ENCODE measurements around the gene BRF1.
"Not testable (repeated sequence)": the region's sequence is repeated elsewhere in the genome, so short reads cannot be mapped to it uniquely, and the experiment has no call there.

BRF1 gene

DNA sequence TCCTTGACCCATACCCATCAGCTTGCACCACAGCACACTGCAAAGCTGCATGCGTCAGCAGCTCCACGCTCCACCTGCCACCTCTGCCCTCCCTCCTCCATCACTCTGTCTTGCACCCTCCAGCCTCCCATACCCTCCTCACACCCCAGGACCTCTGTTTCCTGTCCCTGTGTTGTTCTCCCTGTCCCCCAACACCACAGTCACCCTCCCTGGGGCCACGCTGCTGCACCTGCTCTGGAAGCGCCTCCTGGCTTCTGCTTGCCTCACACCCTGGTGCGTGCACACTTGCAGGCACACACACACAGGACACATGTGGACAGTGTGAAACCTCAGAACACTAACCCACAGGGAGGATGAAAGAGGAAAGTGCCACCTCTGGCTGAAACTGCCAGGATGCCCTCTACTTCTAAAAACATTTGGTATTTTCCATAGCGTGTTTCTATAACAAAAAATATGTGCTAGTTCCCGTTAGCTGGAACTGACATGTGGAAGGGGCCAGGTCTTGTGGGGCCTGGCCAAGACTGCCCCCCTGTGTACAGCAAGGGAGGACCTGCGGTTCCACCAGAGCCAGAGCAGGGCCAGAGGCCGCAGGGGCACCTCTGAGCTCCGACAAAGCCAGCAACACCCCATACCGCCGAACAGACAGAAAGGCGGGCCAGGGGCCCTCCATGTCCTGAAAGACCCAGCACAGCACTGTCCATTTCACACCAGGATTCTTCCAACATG, 10.0 kb downstream of the BRF1 start:
- no peak for DNase-seq (ENCODE audit: low read depth in 2 of 2)

DNA sequence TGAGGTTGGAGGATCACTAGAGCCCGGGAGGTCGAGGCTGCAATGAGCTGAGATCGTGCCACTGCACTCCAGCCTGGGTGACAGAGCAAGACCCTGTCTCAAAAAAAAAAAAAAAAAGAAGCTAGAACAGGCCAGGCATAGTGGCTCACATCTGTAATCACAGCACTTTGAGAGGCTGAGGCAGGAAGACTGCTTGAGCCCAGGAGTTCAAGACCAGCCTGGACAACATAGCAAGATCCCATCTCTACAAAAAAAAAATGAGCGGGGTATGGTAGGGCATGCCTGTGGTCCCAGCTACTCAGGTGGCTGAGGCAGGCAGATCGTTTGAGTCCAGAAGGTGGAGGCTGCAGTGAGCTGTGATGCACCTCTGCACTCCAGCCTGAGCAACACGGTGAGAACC, 11.9 kb downstream of the BRF1 start:
- DNase-seq (ENCODE audit: low read depth in 2 of 2) = not testable (repeated sequence)

DNA sequence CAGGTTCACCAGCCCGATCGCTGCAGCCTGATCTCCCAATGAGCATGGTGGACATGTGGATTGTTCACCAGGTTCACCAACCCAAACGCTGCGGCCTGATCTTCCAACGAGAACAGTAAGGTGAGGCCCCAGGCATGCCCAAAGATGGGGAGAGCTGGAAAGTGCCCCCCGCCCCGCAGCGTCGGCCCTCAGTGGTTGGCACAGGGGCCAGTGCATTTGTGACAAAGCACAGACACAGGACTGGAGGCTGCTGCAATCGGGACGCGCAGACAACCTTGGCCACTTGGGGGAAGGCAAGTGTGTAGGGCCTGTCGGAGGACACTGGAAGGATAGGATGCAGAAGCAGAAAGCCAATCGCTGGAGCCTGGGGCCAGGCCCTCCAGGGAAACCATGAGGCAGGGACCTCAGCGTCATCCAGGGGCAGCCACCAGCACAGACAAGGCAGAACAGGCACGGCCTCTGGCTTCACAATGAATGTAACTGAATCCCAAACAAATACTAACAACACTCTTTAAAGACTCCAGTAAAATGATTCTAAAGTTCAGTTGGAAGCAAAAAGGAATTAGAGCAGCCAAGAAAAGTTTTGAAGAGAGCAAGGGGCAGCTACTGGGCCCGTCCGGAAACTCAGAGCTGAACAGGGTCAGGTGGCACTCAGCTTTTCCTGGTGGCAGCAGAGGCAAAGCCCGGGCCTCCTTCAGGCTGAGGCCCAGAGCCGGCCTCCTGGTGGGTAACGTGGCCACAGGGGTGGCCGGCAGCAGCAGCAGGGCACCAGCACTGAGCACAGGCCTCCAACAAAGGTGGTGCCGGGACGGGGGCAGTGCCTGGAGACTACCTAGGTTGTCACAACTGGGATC, 13.3 kb downstream of the BRF1 start:
- no peak for DNase-seq (ENCODE audit: low read depth in 2 of 2)

DNA sequence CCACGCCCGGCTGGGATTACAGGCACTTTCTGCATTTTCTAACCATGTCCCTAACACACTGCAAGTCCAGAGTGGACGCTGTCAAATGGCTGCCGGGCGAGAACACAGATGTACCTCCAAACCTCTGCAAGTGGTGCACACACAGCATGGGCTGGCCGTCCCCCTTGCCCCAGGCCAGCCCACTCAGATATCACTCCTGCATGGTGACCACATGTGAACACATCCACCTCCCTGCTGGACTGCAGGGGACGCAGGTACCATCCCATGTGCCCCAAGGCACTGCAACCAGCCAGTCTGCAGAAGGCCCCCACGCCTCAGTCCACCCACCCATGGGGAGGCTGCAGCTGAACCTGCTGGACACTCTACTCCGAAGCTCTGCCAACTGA, 14.0 kb downstream of the BRF1 start:
- no peak for DNase-seq (ENCODE audit: low read depth in 2 of 2)

DNA sequence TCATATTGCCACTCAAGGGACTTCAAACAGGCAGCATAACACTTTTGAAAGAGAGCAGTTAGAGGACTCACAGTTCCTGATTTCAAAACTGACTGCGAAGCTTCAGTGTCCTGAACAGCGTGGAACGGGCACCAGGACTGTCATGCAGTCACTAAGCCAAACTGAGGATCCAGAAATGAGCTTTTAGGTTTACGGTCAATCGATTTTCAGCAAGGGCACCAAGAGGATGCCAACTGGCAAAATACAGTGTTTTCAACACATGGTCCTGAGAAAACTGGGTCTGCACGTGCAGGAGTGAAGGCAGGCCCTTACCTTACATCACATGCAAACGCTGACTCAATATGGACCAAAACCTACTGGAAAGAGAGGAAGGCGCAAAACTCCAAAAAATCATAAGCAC, 15.6 kb downstream of the BRF1 start:
- DNase-seq (ENCODE audit: low read depth in 2 of 2) = no peak

DNA sequence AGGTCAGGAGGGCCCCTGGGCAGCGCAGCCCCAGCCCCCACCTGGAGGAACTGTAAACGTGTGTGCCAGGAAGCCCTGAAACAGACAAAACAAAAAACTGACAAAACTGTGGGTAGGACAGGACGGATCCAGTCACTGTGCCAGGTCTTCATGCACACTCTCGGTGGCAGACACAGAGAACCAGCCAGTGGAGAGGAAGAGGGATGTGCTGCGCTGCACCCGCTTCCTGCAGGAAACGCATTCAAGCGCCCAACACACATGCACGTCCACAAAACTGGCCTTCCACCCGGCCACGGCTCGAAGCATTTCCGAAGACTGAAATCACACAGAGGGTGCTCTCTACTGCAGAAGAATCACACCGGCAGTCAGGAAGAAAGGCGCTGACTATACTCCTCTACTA, 16.9 kb downstream of the BRF1 start:
- DNase-seq (ENCODE audit: low read depth in 2 of 2) = no peak

DNA sequence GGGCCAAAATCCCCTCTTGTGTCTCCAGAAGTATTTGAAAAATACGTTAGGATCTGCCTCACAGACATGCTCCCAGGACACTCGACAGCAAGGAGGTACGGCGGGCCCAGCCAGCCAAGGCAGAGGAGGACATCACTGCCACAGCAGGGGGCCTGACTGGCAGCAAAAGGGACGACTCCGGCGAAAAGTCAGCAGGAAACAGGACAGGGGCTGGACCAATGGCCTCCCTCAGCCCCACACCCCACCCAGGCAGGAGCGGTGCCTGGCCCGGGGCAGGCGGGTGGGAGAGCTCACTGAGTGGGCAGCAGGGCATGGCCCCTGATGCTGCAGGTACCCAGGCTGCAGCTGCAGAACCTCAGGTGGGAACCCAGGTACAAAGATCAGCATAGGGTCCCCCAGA, 17.8 kb downstream of the BRF1 start:
- no peak for DNase-seq (ENCODE audit: low read depth in 2 of 2)

DNA sequence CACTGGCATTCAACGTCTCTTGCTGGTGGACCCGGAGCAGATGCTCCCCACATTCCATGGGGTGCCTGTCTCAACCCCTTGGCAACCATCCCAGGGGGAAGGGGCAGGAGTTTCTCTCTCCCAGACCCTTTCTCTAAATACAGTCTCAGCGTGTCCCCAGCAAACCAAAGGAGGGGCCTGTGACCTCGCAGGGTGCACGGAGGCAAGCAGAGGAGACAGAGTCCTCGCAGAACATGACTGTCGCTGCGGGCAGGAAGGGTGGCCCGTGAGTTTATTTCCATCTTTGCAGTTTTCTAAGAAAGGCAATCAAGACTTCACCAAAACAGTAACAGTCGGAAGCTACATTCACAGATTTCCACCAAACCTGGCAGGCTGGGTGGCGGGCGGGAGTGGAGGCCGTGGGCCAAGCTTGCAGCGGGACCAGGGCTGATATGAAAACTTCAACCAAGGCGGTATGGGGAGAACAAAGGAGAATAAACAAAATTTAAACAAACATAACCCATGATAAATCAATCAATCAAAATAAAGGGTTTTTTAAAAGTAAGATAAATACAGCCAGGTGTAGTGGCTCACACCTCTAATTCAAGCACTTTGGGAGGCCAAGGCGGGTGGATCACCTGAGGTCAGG, 18.6 kb downstream of the BRF1 start:
- no peak for DNase-seq (ENCODE audit: low read depth in 2 of 2)

DNA sequence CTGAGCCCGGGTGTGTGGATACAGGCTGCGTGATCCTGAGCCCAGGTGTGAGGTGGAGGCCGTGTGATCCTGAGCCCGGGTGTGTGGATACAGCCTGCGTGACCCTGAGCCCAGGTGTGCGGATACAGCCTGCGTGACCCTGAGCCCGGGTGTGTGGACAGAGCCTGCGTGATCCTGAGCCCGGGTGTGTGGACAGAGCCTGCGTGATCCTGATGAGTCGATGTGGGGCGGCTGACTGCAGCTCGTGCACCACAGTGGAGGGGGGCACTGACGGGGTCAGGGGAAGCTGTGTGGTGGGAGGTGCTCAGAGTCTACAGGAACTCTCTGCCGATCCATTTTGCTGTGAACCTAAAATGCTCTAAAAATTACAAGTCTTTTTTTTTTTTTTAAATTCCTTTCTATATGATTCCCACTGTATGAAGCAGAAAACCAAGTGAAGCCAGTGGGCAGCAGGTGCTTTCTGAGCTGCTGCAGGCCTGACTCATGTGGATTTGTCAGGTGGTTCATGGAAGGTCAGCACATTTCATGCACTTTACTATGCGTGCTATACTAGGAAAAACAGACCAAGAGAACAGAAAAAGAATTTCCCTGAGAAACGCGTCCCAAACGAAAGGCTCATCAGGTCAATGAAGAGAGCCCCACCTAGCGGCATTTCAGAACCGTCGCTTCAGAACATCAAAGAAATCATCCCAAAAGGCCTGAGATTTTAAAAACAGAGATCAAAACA, 19.3 kb downstream of the BRF1 start:
- peak; percentile 27 to 30 for DNase-seq (ENCODE audit: low read depth in 2 of 2)

DNA sequence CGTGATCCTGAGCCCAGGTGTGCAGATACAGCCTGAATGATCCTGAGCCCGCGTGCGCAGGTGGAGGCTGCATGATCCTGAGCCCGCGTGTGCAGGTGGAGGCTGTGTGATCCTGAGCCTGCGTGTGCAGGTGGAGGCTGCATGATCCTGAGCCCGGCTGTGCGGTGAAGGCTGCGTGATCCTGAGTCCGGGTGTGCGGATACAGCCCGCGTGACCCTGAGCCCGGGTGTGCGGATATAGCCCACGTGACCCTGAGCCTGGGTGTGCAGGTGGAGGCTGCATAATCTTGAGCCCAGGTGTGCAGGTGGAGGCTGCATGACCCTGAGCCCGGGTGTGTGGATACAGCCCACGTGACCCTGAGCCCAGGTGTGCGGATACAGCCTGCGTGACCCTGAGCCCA, 20.3 kb downstream of the BRF1 start:
- no peak for DNase-seq (ENCODE audit: low read depth in 2 of 2)

DNA sequence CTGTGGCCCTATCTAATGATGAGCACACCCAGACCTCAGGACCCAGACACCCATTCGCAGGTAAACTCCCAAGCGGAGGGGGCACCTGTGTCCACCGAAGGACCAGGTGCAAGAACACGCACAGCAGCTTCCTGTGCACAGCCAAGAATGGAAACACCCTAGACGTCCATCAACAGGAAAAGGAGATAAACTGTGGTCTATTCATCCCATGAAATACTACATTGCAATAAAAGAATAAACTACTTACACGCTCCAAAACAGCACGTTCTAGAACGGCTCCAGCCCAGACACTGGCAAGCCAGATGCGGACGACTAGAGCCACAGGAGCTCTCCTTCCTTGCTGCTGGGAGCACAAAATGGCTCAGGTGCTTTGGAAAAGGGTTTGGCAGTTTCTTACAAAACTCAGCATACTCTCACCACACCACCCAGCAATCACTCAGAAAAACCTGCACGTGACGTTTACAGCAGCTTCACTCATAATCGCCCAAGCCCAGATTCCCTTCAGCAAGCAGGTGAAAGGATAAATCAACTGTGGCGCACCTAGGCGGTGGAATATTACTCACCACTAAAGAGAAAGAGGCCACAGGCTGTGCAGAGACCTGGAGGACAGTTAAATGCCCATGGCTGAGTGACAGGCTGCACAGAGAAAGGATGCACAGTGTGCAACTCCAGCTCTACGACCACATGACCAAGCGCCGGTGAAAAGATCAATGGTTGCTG, 21.0 kb downstream of the BRF1 start:
- no peak for DNase-seq (ENCODE audit: low read depth in 2 of 2)

DNA sequence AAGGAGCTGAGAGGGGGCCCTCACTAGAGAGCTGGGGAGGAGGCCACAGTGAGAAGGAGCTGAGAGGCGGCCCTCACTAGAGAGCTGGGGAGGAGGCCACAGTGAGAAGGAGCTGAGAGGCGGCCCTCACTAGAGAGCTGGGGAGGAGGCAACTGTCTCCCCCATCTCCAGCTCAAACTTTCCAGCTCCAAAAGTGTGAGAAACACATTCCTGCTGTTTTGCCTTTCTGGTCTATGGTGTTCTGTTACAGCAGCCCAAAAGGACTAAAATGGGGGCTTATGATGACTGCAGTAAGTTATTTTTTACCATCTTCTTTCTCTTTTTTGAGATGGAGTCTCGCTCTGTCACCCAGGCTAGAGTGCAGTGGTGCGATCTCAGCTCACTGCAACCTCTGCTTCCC, 23.4 kb downstream of the BRF1 start:
- not testable (repeated sequence) for DNase-seq (ENCODE audit: low read depth in 2 of 2)

DNA sequence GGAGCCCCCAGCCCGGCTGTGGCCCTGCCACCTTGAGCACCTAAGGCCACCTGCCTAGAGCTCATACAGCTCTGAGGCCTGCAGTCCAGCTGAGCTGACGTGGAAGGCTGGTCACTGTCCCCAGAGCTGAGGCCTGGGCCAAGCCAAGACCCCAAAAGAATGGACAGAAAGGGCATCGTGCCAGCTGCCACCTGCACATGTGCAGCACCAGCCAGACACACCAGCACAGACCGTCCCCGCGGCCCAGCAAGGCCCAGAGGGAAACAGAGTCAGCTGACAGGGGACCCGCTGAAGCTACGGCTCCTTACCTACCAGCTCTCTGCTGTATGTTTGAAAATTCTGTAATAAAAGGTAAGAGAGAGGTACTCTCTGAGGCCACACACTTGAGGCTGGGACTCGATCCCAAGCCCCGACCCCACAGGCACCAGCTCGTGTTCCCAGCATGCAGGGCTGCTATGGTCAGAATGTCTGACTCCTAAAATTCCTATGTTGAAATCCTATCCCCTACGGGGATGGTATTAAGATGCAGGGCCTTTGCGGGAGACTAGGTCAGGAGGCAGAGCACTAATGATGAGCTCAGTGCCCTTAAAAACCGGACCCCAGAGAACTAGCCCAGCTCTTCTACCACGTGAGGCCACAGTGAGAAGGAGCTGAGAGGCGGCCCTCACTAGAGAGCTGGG, 25.4 kb downstream of the BRF1 start:
- DNase-seq (ENCODE audit: low read depth in 2 of 2) = peak; percentile 29 to 30

DNA sequence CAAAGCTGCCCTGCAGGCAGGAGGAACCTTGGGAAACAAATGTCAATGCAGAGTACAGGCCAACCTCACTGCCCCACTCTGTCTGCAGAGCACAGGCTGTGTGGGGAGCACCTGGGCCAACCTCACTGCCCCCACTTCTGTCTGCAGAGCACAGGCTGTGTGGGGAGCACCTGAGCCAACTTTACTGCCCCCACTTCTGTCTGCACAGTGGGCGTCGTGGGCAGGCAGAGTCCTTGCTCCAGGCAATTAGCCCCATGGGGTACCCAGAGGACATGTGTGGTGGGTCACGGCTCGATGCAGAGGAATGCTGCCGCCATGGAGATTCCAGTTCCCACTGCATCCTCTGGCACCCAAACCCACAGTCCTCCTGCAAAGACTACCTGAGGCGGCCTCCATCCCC, 26.2 kb downstream of the BRF1 start:
- no peak for DNase-seq (ENCODE audit: low read depth in 2 of 2)

DNA sequence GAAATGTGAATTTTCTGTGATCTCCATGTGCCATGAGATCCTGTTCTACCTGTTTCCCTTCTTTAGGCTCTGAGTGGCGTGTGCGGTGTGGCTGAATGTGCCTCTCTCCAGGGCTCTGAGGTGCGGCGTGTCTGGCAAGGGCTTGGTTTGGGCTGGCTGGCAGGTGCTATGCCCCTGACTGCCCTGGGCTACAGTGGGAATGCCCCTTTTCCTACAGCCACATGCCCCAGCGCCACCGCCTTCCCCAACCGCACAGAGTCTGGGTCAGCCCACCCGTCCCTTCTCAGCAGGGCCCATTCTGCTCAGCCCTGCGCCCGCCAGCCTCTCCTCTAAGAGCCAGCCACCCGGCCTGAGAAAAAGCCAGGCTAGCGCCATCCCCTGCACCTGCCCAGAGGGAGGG, 27.7 kb downstream of the BRF1 start:
- DNase-seq (ENCODE audit: low read depth in 2 of 2) = no peak

DNA sequence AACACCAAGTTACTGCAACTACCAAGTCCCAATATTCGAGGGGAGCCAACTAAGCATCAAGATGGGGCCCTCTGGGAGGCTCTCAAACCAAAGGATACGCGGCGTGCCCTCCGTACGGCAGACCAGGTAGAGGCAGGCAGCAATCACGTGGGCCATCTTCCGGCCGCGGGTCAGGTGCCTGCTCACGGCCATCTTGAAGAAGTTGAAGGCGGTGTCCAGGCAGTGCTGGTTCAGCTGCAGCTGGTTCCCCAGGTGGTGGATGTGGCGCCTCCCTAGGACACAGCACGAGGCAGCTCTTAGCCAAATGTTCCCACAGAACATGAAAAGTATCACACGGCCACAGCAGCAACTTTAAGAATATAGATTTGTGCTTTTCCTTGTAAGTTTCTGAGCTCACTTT, 28.2 kb downstream of the BRF1 start:
- no peak for DNase-seq (ENCODE audit: low read depth in 2 of 2)

DNA sequence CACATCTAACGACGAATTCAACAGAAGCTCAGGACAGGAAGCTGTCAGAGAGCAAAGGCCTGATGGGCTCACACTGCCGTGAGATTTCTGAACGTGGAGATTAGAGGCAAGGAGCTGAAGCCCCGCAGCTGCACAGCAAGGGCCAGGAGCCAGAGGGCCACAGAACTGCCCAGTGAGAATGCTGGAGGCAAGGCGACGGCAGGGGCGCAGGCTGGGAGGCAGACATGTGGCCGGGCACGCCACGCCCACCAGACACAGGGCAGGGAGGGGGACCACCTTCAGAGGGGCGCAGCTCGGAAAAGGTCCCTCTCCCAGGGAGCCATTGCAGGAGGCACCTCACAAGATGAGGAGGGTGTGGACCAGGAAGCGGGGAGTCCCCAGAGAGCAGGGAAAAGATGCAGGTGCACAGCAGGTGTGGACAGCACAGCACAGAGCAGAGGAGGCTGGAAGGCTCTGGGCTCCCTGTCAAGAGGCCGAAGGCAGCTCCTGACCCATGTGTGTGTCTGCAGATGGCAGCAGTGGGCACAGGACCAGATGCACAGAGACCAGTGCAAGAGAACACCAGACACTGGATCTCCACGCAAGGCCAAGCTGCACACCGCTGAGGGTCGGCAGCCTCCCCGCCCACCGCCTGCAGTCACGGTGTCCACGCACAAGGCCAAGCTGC, 29.4 kb downstream of the BRF1 start:
- no peak for DNase-seq (ENCODE audit: low read depth in 2 of 2)

DNA sequence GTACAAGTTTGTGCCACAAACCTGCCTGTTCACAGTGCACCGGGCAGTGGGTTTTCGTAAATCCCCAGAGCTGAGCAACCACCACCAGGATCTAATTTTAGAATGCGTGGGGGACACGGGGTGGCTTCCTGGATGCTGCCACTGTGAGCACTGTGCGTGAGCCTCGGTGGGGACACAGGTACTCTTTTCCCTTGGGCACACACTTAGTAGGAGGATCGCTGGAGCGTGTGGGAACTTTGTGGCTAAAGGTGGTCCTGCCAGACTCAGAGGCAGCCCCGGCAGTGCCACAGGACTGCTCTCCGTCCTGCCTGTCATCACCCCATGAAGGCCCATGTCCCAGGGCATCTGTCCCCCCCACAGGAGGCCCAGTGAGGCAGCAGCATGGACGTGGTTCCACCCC, 31.4 kb downstream of the BRF1 start:
- no peak for DNase-seq (ENCODE audit: low read depth in 2 of 2)

DNA sequence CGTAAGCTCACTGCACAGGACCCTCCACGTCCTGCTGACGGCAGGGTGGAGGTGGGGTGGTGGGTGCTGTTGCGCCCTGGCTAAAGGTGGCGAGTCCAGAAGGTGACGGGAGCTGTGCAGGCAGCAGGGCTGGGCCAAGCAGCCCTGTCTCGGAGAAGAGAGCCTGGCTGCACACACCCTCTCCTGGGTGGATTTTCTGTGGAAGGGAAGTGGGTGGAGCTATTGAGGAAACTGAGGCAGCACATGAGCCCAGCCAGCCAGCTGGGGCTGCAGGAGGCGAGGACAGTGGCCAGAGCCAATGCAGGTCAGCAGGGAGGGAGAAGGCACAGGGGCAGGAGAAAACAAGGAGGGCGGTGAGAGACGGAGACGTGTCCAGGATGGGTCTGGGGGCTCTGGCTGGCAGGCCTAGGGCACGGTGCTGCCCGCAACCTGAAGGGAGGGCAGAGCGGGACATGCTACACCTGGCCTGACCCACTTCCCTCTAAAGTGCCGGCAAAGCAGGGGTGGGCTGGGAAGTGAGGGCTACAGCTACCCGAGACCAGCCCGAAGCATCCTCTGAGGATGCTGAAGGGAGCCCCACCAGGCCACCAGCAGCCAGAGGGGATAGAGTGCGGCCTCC, 32.0 kb downstream of the BRF1 start:
- no peak for DNase-seq (ENCODE audit: low read depth in 2 of 2)
